Measurements from ENCODE around the gene CD53.

The CD53 gene

GRCh38 chr1:110902820-110903463, 30.0 kb downstream of the CD53 start:
- FAIRE-seq (no peak), DNase-seq (ENCODE audit: insufficient read length, low spot score) (no peak)
- TF ChIP-seq CTCF (IDR thresholded peaks at IDR 0.05; ENCODE audit: insufficient read depth, missing control alignments), result no peak

- TF ChIP-seq CTCF (IDR thresholded peaks at IDR 0.05; ENCODE audit: insufficient read depth, missing control alignments), result no peak
- no peak for DNase-seq (ENCODE audit: insufficient read length, low spot score)
- FAIRE-seq, result no peak
Observed at GRCh38 chr1:110903853-110904500, 31.0 kb downstream of the CD53 start.

- no peak for TF ChIP-seq CTCF (IDR thresholded peaks at IDR 0.05; ENCODE audit: insufficient read depth, missing control alignments)
- FAIRE-seq (no peak), DNase-seq (ENCODE audit: insufficient read length, low spot score) (no peak)
Observed at GRCh38 chr1:110912784-110913183, 39.8 kb downstream of the CD53 start.

- TF ChIP-seq CTCF (IDR thresholded peaks at IDR 0.05; ENCODE audit: insufficient read depth, missing control alignments), result no peak
- FAIRE-seq (no peak), DNase-seq (ENCODE audit: insufficient read length, low spot score) (no peak)
Observed at GRCh38 chr1:110914676-110915075, 41.7 kb downstream of the CD53 start.

GRCh38 chr1:110915804-110916203, 42.9 kb downstream of the CD53 start:
- no peak for DNase-seq (ENCODE audit: insufficient read length, low spot score)
- FAIRE-seq, result no peak
- no peak for TF ChIP-seq CTCF (IDR thresholded peaks at IDR 0.05; ENCODE audit: insufficient read depth, missing control alignments)

GRCh38 chr1:110916274-110916668, 43.3 kb downstream of the CD53 start:
- no peak for FAIRE-seq
- TF ChIP-seq CTCF (IDR thresholded peaks at IDR 0.05; ENCODE audit: insufficient read depth, missing control alignments), result no peak
- DNase-seq (ENCODE audit: insufficient read length, low spot score), result no peak

- DNase-seq (ENCODE audit: insufficient read length, low spot score) (no peak), FAIRE-seq (no peak)
- no peak for TF ChIP-seq CTCF (IDR thresholded peaks at IDR 0.05; ENCODE audit: insufficient read depth, missing control alignments)
Observed at GRCh38 chr1:110916669-110917306, 43.8 kb downstream of the CD53 start.

Measured in D721Med (cell line).